Duodenal mucosa (tissue), 2 donors: ENCODE results near the gene PRPSAP1.

Experiments used
- H3K27ac ChIP-seq: one replicate; pipeline ENCODE4 v1.7.0; 2013; ENCODE audit warnings: low read depth, low read length
- H3K27me3 ChIP-seq, 2 donors: one replicate each; pipeline ENCODE4 v1.7.0; 2013; ENCODE audit warnings: low read length in 2 of 2, control low read depth in 1 of 2; ENCODE audit not compliant: insufficient read depth in 2 of 2, control insufficient read depth in 1 of 2
- H3K36me3 ChIP-seq, 2 donors: one replicate each; pipeline ENCODE4 v1.7.0; 2013; ENCODE audit warnings: low read length in 2 of 2, control low read depth in 1 of 2; ENCODE audit not compliant: insufficient read depth in 2 of 2, control insufficient read depth in 1 of 2
- H3K4me1 ChIP-seq, 2 donors: one replicate each; pipeline ENCODE4 v1.7.0; 2013; ENCODE audit warnings: low read length in 2 of 2, control low read depth in 1 of 2; ENCODE audit not compliant: insufficient read depth in 2 of 2, control insufficient read depth in 1 of 2
- H3K4me3 ChIP-seq, 2 donors: one replicate each; pipeline ENCODE4 v1.7.0; 2013; ENCODE audit warnings: low read length in 2 of 2, low read depth in 1 of 2
- H3K9ac ChIP-seq, 2 donors: one replicate each; pipeline ENCODE4 v1.7.0; 2013; ENCODE audit warnings: low read length in 2 of 2, low read depth in 1 of 2
- H3K9me3 ChIP-seq, 2 donors: one replicate each; pipeline ENCODE4 v1.7.0; 2013; ENCODE audit warnings: low read length in 2 of 2, control low read depth in 1 of 2; ENCODE audit not compliant: control insufficient read depth in 1 of 2

PRPSAP1 gene

DNA sequence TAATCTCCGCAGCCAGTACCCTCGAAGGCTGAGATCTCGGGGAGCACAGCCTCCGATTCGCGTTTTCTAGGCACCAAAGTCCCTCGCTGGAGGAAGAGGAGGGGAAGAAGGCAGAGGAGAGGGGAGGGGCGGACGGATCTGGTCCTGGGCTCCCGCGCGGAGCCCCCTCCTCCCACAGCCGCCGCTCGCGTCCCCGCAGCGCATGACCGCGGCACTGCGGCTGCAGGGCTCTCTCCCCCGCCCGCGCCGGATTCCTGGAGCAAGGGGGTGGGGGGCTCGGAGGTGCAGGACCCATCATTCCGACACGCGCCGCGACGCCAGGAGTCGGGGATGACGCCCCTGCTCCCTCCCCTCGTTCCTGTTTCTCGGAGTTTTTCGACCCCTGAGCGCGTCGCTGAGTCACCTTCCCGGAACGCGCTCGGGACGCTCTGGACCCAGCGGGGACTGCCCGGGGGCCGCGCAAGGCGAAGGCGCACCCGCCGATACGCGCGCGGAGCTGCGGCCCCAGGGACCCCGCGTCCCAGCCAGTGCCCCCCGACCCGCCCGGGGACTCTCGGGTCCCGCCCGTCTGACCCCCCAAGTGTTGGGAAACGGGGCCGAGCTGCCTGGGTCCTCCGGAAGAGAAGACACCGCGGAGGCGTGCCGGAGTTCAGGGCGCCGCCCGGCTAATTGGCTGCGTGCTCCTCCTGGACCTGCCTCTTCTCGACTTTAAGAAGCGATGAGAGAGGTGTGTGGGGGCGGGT lies 29.3 kb upstream of the PRPSAP1 start:
- H3K9ac ChIP-seq = peak overlapping the region in 1 of 2 donors; percentile 1
- H3K4me3 ChIP-seq = peak overlapping the region; percentile 69 to 74
- H3K4me1 ChIP-seq = peaks cover 3 to 33% of the 10 kb centered on the region in 2 donors
- peaks cover 0 to 6% of the 10 kb centered on the region in 2 donors for H3K27me3 ChIP-seq
- no peaks in the 10 kb centered on the region for H3K9me3 ChIP-seq
- H3K27ac ChIP-seq = peak overlapping the region; percentile 10
- no peaks in the 10 kb centered on the region for H3K36me3 ChIP-seq

DNA sequence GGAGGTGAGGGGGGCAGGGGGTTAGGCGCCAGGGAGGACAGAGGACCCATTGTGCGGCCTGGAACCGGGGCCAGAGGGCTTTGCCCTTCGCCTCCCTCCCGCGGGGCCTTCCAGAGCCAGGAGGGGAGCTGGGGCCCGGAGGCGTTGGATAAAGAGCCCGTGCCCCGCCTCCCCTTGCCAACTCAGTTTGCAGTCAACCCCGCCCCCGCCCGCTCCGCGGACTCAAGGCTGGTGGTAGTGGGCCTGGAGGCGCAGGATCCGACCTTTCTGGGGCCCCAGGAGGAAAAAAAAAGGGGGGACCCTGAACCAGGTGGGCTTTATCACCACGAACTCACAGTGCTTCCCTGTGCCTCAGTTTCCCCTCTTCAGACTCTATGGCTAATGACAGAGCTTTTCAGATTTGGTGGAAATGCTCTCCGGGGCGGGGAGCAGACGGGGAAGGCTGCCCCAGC lies 28.7 kb upstream of the PRPSAP1 start:
- Histone ChIP-seq H3K4me3 (peak overlapping the region; percentile 69 to 74), H3K36me3 (no peaks in the 10 kb centered on the region), H3K9ac (peak overlapping the region in 1 of 2 donors; percentile 1), H3K4me1 (peaks cover 3 to 33% of the 10 kb centered on the region in 2 donors), H3K27ac (no peak overlapping the region), H3K9me3 (no peaks in the 10 kb centered on the region), H3K27me3 (peaks cover 0 to 6% of the 10 kb centered on the region in 2 donors)

DNA sequence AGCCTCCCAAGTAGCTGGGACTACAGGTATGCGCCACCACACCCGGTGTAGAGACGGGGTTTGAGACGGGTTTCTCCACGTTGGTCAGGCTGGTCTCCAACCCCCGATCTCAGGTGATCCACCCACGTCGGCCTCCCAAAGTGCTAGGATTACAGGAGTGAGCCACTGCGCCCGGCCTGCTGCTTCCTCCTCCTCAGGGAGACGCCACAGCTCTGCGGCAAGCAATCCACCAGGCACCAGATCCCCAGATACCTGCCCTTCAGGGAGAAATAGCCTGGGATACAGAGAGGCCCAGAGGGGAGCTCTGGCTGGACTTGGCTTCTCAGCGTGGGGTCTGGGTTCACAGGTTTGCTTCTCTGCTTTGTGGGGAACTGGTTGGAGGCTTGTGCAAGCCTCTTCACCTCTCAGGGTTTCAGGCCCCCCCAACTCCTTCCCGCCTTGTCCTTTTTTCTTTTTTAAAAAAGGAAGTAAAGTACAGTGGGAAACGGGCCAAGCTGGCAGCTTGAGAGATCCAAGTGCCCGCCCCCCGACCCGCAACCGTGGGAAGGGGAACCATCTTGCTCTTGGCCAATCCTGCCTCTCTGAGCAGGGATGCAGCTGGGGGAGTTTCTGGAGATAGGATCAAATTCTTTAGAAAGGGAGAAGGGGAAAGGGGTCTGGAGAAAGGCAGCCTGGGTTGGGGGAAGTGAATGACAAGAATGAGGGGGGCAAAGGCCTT lies 28.1 kb upstream of the PRPSAP1 start:
- Histone ChIP-seq H3K9me3 (no peaks in the 10 kb centered on the region), H3K27me3 (peaks cover 0 to 6% of the 10 kb centered on the region in 2 donors), H3K4me1 (peaks cover 3 to 28% of the 10 kb centered on the region in 2 donors), H3K27ac (no peak overlapping the region), H3K36me3 (no peaks in the 10 kb centered on the region), H3K4me3 (no peak overlapping the region), H3K9ac (no peak overlapping the region)

DNA sequence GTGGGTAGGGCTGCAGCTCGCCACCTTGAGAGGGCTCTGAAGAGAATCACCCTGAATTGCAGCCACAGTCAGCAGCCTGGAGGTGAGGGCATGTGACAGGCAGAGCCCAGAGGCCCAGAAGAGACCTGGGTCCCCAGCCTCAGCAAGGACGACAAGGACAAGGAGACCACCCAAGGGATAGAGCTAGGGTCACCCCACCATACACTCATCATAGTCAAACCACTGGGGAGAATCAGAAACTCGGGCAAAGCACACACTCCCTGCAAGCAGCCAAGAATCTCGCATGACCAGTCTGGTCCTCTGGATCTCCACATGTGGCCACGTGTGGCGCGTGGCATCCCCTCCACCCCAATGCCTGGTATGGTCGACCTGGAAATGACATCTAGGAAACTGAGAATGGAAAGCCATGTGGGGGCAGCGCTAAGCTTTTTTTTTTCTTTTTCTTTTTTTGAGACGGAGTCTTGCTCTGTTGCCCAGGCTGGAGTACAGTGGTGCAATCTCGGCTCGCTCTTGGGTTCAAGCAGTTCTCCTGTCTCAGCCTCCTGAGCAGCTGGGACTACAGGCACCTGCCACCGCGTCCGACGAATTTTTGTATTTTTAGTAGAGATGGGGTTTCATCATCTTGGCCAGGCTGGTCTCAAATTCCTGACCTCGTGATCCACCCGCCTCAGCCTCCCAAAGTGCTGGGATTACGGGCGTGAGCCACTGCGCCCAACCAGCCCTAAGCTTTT lies 26.1 kb upstream of the PRPSAP1 start:
- H3K9me3 ChIP-seq = no peaks in the 10 kb centered on the region
- H3K4me1 ChIP-seq = peaks cover 3 to 14% of the 10 kb centered on the region in 2 donors
- no peak overlapping the region for H3K27ac ChIP-seq
- H3K9ac ChIP-seq = no peak overlapping the region
- no peaks in the 10 kb centered on the region for H3K36me3 ChIP-seq
- H3K4me3 ChIP-seq = no peak overlapping the region
- H3K27me3 ChIP-seq = peaks cover 0 to 6% of the 10 kb centered on the region in 2 donors

DNA sequence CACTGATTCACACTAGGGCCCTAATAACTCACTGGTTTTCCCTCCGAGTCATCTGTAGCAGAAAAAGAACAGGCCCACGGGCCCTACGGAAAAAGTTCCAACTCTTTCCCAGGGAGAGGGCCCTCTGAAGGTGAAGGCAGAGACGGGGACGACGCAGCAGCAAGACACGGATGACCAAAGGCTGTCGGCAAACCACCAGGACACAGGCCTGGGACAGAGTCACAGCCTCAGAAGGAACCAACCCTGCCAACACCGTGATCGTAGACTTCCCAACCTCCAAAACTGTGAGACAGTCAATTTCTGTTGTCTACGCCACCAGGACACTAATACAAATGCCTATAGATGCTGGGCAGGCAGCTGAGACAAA lies 25.5 kb upstream of the PRPSAP1 start:
- Histone ChIP-seq H3K4me3 (no peak overlapping the region), H3K9ac (no peak overlapping the region), H3K27ac (no peak overlapping the region), H3K9me3 (no peaks in the 10 kb centered on the region), H3K4me1 (peaks cover 3 to 14% of the 10 kb centered on the region in 2 donors), H3K36me3 (no peaks in the 10 kb centered on the region), H3K27me3 (peaks cover 0 to 6% of the 10 kb centered on the region in 2 donors)

DNA sequence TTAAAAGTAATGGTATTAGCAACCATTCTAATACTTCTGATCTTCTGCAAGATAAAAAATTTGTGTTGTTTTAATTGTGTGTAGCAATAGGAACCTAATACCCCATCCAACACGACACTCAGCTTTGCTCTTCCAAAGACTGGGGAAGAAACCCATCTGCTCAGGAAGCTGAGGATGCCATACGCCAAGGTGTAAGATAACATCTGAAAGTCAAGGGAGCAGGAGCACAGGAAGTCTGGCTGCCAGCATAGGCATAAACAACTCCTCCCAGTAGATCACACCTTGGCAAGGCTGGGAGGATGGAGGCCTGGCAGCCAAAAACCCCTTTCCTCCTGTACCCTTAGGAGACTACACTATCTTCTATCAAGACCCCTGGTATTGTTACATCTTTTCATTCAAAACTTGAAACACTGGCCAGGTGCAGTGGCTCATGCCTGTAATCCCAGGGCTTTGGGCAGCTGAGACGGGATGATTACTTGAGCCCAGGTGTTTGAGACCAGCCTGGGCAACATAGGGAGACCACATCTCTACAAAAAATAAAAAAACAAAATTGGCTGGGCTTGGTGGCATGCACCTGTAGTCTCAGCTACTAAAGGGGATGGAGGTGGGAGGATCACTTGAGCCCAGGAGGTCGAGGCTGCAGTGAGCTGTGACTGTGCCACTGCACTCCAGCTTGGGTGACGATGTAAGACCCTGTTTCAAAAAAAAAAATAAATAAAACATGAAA lies 25.0 kb upstream of the PRPSAP1 start:
- Histone ChIP-seq H3K4me3 (no peak overlapping the region), H3K27me3 (peaks cover 0 to 6% of the 10 kb centered on the region in 2 donors), H3K36me3 (no peaks in the 10 kb centered on the region), H3K9me3 (no peaks in the 10 kb centered on the region), H3K9ac (no peak overlapping the region), H3K4me1 (peaks cover 3 to 11% of the 10 kb centered on the region in 2 donors), H3K27ac (no peak overlapping the region)

DNA sequence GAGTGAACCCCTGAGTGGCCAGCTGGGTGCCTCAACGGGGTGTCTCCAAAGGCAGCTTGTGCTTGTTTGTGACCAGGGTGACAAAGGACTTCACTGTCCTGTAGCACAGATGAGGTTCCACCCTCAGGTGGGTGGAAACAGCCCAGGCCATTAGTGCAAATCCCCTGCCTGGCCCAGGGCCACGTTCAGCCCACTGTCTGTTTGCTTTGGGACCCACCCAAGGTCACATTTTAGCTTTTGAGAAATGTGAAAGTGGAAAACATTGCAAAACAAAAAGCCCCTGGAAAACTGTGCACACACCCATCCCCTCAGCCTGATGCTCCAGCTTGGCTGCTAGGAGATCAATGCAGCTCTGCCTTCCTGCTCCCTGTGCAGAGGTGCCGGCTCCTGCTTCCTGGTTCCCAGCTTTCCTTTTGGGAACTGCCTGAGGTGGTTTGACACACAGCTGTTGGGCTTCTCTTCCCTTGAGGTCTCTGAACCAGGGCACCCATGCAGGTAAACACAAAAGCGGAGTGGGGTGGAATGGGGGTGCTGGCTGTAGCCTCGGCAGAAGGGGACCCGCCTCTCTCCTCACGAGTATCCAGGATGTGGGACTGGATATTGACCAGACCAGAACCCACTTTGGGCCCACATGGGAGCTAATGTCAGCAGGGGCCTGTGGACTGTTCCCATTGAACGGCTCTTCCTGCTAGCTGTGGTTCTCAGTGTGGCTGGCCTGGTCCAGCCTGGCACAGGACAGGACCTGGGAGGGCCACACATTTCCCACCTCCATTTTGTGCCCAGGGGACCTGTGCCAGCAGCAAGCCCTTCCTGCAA lies 22.8 kb upstream of the PRPSAP1 start:
- no peak overlapping the region for H3K27ac ChIP-seq
- H3K4me3 ChIP-seq = no peak overlapping the region
- H3K4me1 ChIP-seq = peaks cover 0 to 3% of the 10 kb centered on the region in 2 donors
- H3K27me3 ChIP-seq = no peaks in the 10 kb centered on the region
- no peaks in the 10 kb centered on the region for H3K9me3 ChIP-seq
- no peak overlapping the region for H3K9ac ChIP-seq
- no peaks in the 10 kb centered on the region for H3K36me3 ChIP-seq

DNA sequence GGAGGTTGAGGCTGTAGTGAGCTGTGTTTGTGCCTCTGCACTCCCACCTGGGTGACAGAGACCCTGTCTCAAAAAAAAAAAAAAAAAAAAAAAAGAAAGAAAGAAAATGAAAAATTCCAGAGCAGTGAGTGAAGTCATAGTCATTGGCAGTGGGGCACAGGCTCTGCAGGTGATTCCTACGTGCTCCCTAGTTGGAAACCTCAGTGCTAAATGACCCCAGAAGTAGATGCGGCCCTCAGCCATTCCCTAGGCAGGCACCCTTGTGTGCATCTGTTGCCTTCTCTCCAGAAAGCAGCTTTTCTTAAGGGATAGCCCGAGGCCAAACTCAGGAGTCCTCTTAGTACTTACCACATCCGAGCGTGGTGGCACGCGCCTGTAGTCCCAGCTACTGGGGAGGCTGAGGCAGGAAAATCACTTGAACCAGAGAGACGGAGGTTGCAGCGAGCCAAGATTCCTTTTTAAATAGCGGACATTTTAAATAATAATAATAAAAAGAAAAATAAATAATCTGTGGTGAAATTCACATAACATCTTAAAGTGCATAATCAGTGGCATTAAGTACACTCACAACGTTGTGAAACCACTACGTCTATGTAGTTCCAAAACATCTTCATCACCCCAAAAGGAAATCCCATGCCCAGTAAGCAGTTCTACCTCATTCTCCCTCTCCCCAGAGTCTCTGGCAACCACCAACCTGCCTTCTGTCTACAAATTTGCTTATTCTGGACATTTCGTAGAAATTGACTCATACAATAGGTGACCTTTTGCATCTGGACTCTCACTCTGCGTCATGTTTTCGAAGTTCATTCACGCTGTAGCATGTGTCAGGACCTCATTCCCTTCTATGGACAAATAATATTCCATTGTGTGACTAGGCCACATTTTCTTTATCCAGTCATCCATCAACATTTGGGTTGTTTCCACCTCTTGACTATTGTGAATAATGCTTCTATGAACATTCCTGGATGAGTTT lies 18.2 kb upstream of the PRPSAP1 start:
- Histone ChIP-seq H3K36me3 (no peaks in the 10 kb centered on the region), H3K9me3 (no peaks in the 10 kb centered on the region), H3K4me1 (peaks cover 0 to 6% of the 10 kb centered on the region in 2 donors), H3K9ac (no peak overlapping the region), H3K27ac (no peak overlapping the region), H3K4me3 (no peak overlapping the region), H3K27me3 (no peaks in the 10 kb centered on the region)
